GM23338 (cell line): Measurements from ENCODE around the gene NCS1. TPM values are rescaled to one million over a fixed set of nuclear protein-coding genes. Genes with fewer than 3 reads are reported as not detected.

ENCODE experiments used
- ATAC-seq: fragments of 200-7000 bp; cut with Tn5 transposase; 3 replicates; pipeline ENCODE4 v1.9.1; 2020
- DNase-seq: peaks from one replicate; pipeline ENCODE4 v3.0.0-alpha.2; 2015; ENCODE audit warnings: low spot score
- H2AFZ ChIP-seq: fragments of 200-600 bp; sonication (generic); 2 replicates; pipeline ENCODE4 v1.8.0; 2016; ENCODE audit warnings: antibody characterized with exemption, mild to moderate bottlenecking, moderate library complexity
- H3F3A ChIP-seq: fragments of 200-600 bp; sonication (generic); replicated peaks from 2 replicates; pipeline ENCODE4 v1.8.0; 2017; ENCODE audit warnings: antibody characterized with exemption, mixed run types, low read depth
- H3K27ac ChIP-seq: fragments of 200-600 bp; sonication (generic); 2 replicates; pipeline ENCODE4 v1.6.1; 2016; ENCODE audit warnings: low read depth
- H3K27me3 ChIP-seq: fragments of 200-600 bp; sonication (generic); 2 replicates; pipeline ENCODE4 v1.8.0; 2016; ENCODE audit warnings: mild to moderate bottlenecking, mixed run types, moderate library complexity; ENCODE audit not compliant: insufficient read depth
- H3K36me3 ChIP-seq: fragments of 200-600 bp; sonication (generic); 2 replicates; pipeline ENCODE4 v1.8.0; 2016; ENCODE audit warnings: mild to moderate bottlenecking; ENCODE audit not compliant: insufficient read depth
- H3K4me1 ChIP-seq: fragments of 200-600 bp; sonication (generic); 2 replicates; pipeline ENCODE4 v1.8.0; 2016; ENCODE audit warnings: mild to moderate bottlenecking, moderate library complexity; ENCODE audit not compliant: insufficient read depth
- H3K4me2 ChIP-seq: fragments of 200-600 bp; sonication (generic); 2 replicates; pipeline ENCODE4 v1.7.1; 2017; ENCODE audit warnings: mixed run types
- H3K4me3 ChIP-seq: fragments of 200-600 bp; sonication (generic); 2 replicates; pipeline ENCODE4 v1.6.1; 2016; ENCODE audit warnings: mixed run types
- H3K79me2 ChIP-seq: fragments of 200-600 bp; sonication (generic); replicated peaks from 2 replicates; pipeline ENCODE4 v1.8.0; 2017; ENCODE audit warnings: mild to moderate bottlenecking; ENCODE audit not compliant: insufficient read depth
- H3K9me2 ChIP-seq: fragments of 200-600 bp; sonication (generic); 2 replicates; pipeline ENCODE4 v1.8.0; 2017; ENCODE audit not compliant: insufficient read depth
- H4K20me1 ChIP-seq: fragments of 200-600 bp; sonication (generic); replicated peaks from 2 replicates; pipeline ENCODE4 v1.8.0; 2017; ENCODE audit warnings: mild to moderate bottlenecking; ENCODE audit not compliant: insufficient read depth
- H3K27ac Mint-ChIP-seq: 2 replicates; pipeline ENCODE4 v1.8.0; 2020; ENCODE audit warnings: inconsistent platforms, mild to moderate bottlenecking, moderate library complexity, mixed read lengths
- H3K27me3 Mint-ChIP-seq: 3 replicates; pipeline ENCODE4 v1.8.0; 2022; ENCODE audit warnings: low read depth, mild to moderate bottlenecking, moderate library complexity, mixed read lengths, inconsistent platforms; ENCODE audit not compliant: insufficient read depth, poor library complexity
- H3K36me3 Mint-ChIP-seq: 3 replicates; pipeline ENCODE4 v1.8.0; 2021; ENCODE audit warnings: low read depth, mild to moderate bottlenecking, inconsistent platforms, moderate library complexity, mixed read lengths
- H3K4me1 Mint-ChIP-seq: 3 replicates; pipeline ENCODE4 v1.8.0; 2020; ENCODE audit warnings: mild to moderate bottlenecking, inconsistent platforms, mixed read lengths
- H3K4me3 Mint-ChIP-seq: 3 replicates; pipeline ENCODE4 v1.8.0; 2021; ENCODE audit warnings: moderate library complexity, mild to moderate bottlenecking, inconsistent platforms, mixed read lengths
- H3K9me3 Mint-ChIP-seq: 3 replicates; pipeline ENCODE4 v1.8.0; 2020; ENCODE audit warnings: moderate library complexity, mild to moderate bottlenecking, inconsistent platforms, mixed read lengths
- CREB1 ChIP-seq: fragments of 250-450 bp; sonication (Bioruptor Pico); IDR thresholded peaks from 2 replicates; pipeline ENCODE4 v1.5.0; 2020; ENCODE audit warnings: low read depth, mild to moderate bottlenecking, moderate library complexity
- CTCF ChIP-seq, 2 experiments: fragments of 200-600 bp in 1 of 2; sonication (generic) in 1 of 2; conservative IDR thresholded peaks; 2 replicates each; pipeline versions ENCODE4 v1.5.1 to v1.6.1; 2016 to 2017; ENCODE audit warnings: antibody characterized with exemption in 2 of 2, low read depth in 2 of 2, mild to moderate bottlenecking in 2 of 2, moderate library complexity in 1 of 2
- ETS1 ChIP-seq: IDR thresholded peaks from 2 replicates; pipeline ENCODE4 v1.6.1; 2016; ENCODE audit warnings: antibody characterized with exemption
- EZH2 ChIP-seq: fragments of 200-600 bp; sonication (generic); IDR thresholded peaks from one replicate; pipeline ENCODE4 v1.8.0; 2017; ENCODE audit warnings: antibody characterized with exemption, mild to moderate bottlenecking, low read depth; ENCODE audit not compliant: unreplicated experiment
- EZH2phosphoT487 ChIP-seq: fragments of 200-600 bp; sonication (generic); IDR thresholded peaks from one replicate; pipeline ENCODE4 v1.8.1; 2018; ENCODE audit warnings: antibody characterized with exemption; ENCODE audit not compliant: unreplicated experiment
- JUNB ChIP-seq: IDR thresholded peaks from one replicate; pipeline ENCODE4 v1.6.1; 2016; ENCODE audit warnings: antibody characterized with exemption; ENCODE audit not compliant: unreplicated experiment
- NANOG ChIP-seq: IDR thresholded peaks from 2 replicates; pipeline ENCODE4 v1.6.1; 2016; ENCODE audit warnings: antibody characterized with exemption, borderline replicate concordance
- POLR2AphosphoS5 ChIP-seq: IDR thresholded peaks from 2 replicates; pipeline ENCODE4 v1.6.1; 2016; ENCODE audit warnings: antibody characterized with exemption, low read depth
- REST ChIP-seq: IDR thresholded peaks from one replicate; pipeline ENCODE4 v1.6.1; 2018; ENCODE audit warnings: antibody characterized with exemption; ENCODE audit not compliant: unreplicated experiment
- STAT1 ChIP-seq: IDR thresholded peaks from one replicate; pipeline ENCODE4 v1.6.1; 2016; ENCODE audit warnings: antibody characterized with exemption; ENCODE audit not compliant: unreplicated experiment
- ZNF114 ChIP-seq: fragments of 250-450 bp; sonication (Bioruptor Pico); IDR thresholded peaks from 2 replicates; pipeline ENCODE4 v1.5.0; 2020; ENCODE audit warnings: mild to moderate bottlenecking, moderate library complexity
- ZNF331 ChIP-seq: fragments of 250-450 bp; sonication (Bioruptor Pico); IDR thresholded peaks from 2 replicates; pipeline ENCODE4 v1.5.0; 2020; ENCODE audit warnings: low read depth, mild to moderate bottlenecking, moderate library complexity
- ZNF462 ChIP-seq: fragments of 250-450 bp; sonication (Bioruptor Pico); IDR thresholded peaks from 2 replicates; pipeline ENCODE4 v1.5.0; 2020; ENCODE audit warnings: mild to moderate bottlenecking, moderate library complexity
- polyA plus RNA-seq: library from polyadenylated mRNA; unstranded; fragments of >200 nt; fragmentation: Nextera tagmentation; extraction: Ambion mirVana; gene quantifications from 2 replicates; pipeline ENCODE4 v1.2.1, GENCODE V29; 2016
- total RNA-seq: library from RNA; depleted of rRNA; stranded (reverse); fragments of >200 nt; shearing (Covaris generic); gene quantifications from 2 replicates; pipeline ENCODE4 v1.2.3, GENCODE V29; 2014

NCS1 gene
- total and polyA plus RNA-seq, 2 experiments from 2014 or later = 8.2 to 34.3 TPM

GRCh38 chr9:130165579-130165978 is 6.6 kb upstream of the NCS1 start:
- H3K36me3 Mint-ChIP-seq = no peaks in the 10 kb centered on the region; the same call in 2 of the 3 replicates
- H3K9me3 Mint-ChIP-seq = no peaks in the 10 kb centered on the region; the same call in 1 of the 3 replicates
- Histone ChIP-seq H3K4me3 (no peak overlapping the region), H3K36me3 (no peaks in the 10 kb centered on the region), H3K27ac (no peak overlapping the region), H4K20me1 (no peaks in the 10 kb centered on the region), H3K27me3 (no peaks in the 10 kb centered on the region; the same call in 1 of the 2 replicates), H3K9me2 (no peaks in the 10 kb centered on the region), H3K4me2 (no peak overlapping the region), H3K79me2 (no peaks in the 10 kb centered on the region), H3K4me1 (no peaks in the 10 kb centered on the region), H2AFZ (no peak overlapping the region), H3F3A (no peaks in the 10 kb centered on the region)
- no peaks in the 10 kb centered on the region for H3K27me3 Mint-ChIP-seq
- ATAC-seq = no peak
- H3K4me1 Mint-ChIP-seq = no peaks in the 10 kb centered on the region; the same call in 2 of the 3 replicates
- no peak overlapping the region for H3K4me3 Mint-ChIP-seq
- TF ChIP-seq ZNF114 (CRISPR knock-in tag) (no peak), ZNF462 (CRISPR knock-in tag) (no peak), POLR2AphosphoS5 (no peak), STAT1 (no peak), EZH2 (no peak), NANOG (no peak), ZNF331 (no peak), JUNB (no peak), CREB1 (CRISPR knock-in tag) (no peak), ETS1 (no peak), CTCF (conservative IDR thresholded peaks at IDR 0.05; ENCODE audit: low read depth in 2 of 2) (no peak), REST (no peak), EZH2phosphoT487 (no peak)
- no peak overlapping the region for H3K27ac Mint-ChIP-seq
- no peak for DNase-seq
